ENCODE data around the gene SOS2. TPM values are rescaled to one million over a fixed set of nuclear protein-coding genes. Genes with fewer than 3 reads are reported as not detected.

SOS2 gene
- total and polyA plus RNA-seq, 2 donors (not counting 3 experiments of a cell fraction or from before 2014, with no cell fraction given), result 6.7 to 21.3 TPM

- Histone ChIP-seq H3K27me3 (ENCODE audit: control insufficient read depth in 2 of 2, insufficient read depth in 2 of 2, low read length in 2 of 2) (no peaks in the 10 kb centered on the region), H3K9me1 (replicated peaks; ENCODE audit: control insufficient read depth, extremely low read depth, insufficient read depth, low read length) (no peaks in the 10 kb centered on the region), H3K36me3 (ENCODE audit: control insufficient read depth in 2 of 2, extremely low read depth in 1 of 2, insufficient read depth in 2 of 2, low read length in 2 of 2) (peaks cover 2 to 3% of the 10 kb centered on the region in 2 experiments), H3K4me1 (ENCODE audit: control insufficient read depth, extremely low read depth, insufficient read depth, low read length) (no peaks in the 10 kb centered on the region), H3K79me2 (ENCODE audit: control insufficient read depth, insufficient read depth, low read length) (no peaks in the 10 kb centered on the region), H3K9ac (replicated peaks; ENCODE audit: extremely low read depth, insufficient read depth, low read length) (no peak overlapping the region), H4K20me1 (replicated peaks; ENCODE audit: control insufficient read depth, extremely low read depth, insufficient read depth, low read length) (no peaks in the 10 kb centered on the region), H3K4me2 (ENCODE audit: insufficient read depth, low read length) (no peak overlapping the region), H3K9me3 (replicated peaks; ENCODE audit: control insufficient read depth, insufficient read depth, low read length) (no peaks in the 10 kb centered on the region), H3K27ac (ENCODE audit: insufficient read depth, low read depth, low read length) (no peak overlapping the region), H3K4me3 (replicated peaks in 1 of 3; ENCODE audit: insufficient read depth in 1 of 3, low read depth in 1 of 3, low read length in 3 of 3) (no peak overlapping the region), H2AFZ (ENCODE audit: low read depth, low read length) (no peak overlapping the region)
- intact Hi-C loops (cut with micrococcal nuclease), result no loop called here
- FAIRE-seq (no peak), DNase-seq (ENCODE audit: low read depth, low spot score) (no peak)
- TF ChIP-seq POLR2AphosphoS5 (IDR thresholded peaks at IDR 0.05; ENCODE audit: insufficient read depth, low read depth, low read length) (no peak), GATA2 (IDR thresholded peaks at IDR 0.05; ENCODE audit: insufficient read depth, insufficient read length, low read depth, low read length) (no peak), FOS (IDR thresholded peaks at IDR 0.05; ENCODE audit: borderline replicate concordance, insufficient read depth, low read length) (no peak), JUN (IDR thresholded peaks at IDR 0.05; ENCODE audit: borderline replicate concordance, insufficient read depth, insufficient read length, low read depth) (no peak), MYC (IDR thresholded peaks at IDR 0.05; ENCODE audit: low read depth, low read length) (no peak), EZH2 (IDR thresholded peaks at IDR 0.05; ENCODE audit: borderline replicate concordance, low read depth, low read length, severe bottlenecking) (no peak), POLR2A (IDR thresholded peaks at IDR 0.05; ENCODE audit: low read depth, low read length) (no peak), CTCF (IDR thresholded peaks at IDR 0.05; ENCODE audit: extremely low read depth in 1 of 2, insufficient read depth in 1 of 2, low read depth in 1 of 2, low read length in 2 of 2) (no peak)
- TF ChIP-seq, protein P1, sequence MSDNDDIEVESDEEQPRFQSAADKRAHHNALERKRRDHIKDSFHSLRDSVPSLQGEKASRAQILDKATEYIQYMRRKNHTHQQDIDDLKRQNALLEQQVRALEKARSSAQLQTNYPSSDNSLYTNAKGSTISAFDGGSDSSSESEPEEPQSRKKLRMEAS (IDR thresholded peaks at IDR 0.05; ENCODE audit: insufficient read depth, insufficient read length), result no peak
- ChIA-PET CTCF (no interaction called here), POLR2A (no interaction called here)
- dilution Hi-C loops (cut with MboI; ENCODE audit: extremely low pct_ligation_motif_present, low sequenced_read_pairs), result no loop called here
- BruUV-seq (replicated peaks), result no TSS peak
Observed at GRCh38 chr14:50122291-50122690, 109.1 kb downstream of the SOS2 start.
